HT-29 (cell line): ENCODE measurements around the gene TBC1D9B. TPM values are rescaled to one million over a fixed set of nuclear protein-coding genes. Genes with fewer than 3 reads are reported as not detected.

ENCODE experiments used
- DNase-seq: peaks from one replicate; pipeline ENCODE4 v3.0.0-alpha.2; 2015; ENCODE audit warnings: low spot score
- total RNA-seq: library from RNA; depleted of rRNA; stranded (reverse); fragments of >200 nt; shearing (Covaris generic); gene quantifications from 2 replicates; pipeline ENCODE4 v1.2.3, GENCODE V29; 2014

TBC1D9B gene
- total RNA-seq, 1 experiment from 2014 or later = 59.9 TPM

- no peak for DNase-seq
These were observed 37.9 kb downstream of the TBC1D9B start for GRCh38 chr5:179869641-179870402.

GRCh38 chr5:179869101-179869500, 38.6 kb downstream of the TBC1D9B start:
- no peak for DNase-seq

- DNase-seq = no peak
These were observed 39.2 kb downstream of the TBC1D9B start for GRCh38 chr5:179868541-179868940.

GRCh38 chr5:179867476-179867875, 40.2 kb downstream of the TBC1D9B start:
- no peak for DNase-seq

GRCh38 chr5:179867079-179867465, 40.6 kb downstream of the TBC1D9B start:
- DNase-seq = no peak

GRCh38 chr5:179866241-179867078, 41.2 kb downstream of the TBC1D9B start:
- DNase-seq = peak; percentile 17

GRCh38 chr5:179865491-179866240, 42.0 kb downstream of the TBC1D9B start:
- no peak for DNase-seq

GRCh38 chr5:179864686-179865085, 43.0 kb downstream of the TBC1D9B start:
- DNase-seq = no peak

GRCh38 chr5:179863449-179864085, 44.1 kb downstream of the TBC1D9B start:
- no peak for DNase-seq

GRCh38 chr5:179862891-179863290, 44.8 kb downstream of the TBC1D9B start:
- DNase-seq = no peak

GRCh38 chr5:179862296-179862695, 45.4 kb downstream of the TBC1D9B start:
- DNase-seq = no peak

GRCh38 chr5:179860301-179860700, 47.4 kb downstream of the TBC1D9B start:
- DNase-seq = no peak

GRCh38 chr5:179858586-179859427, 48.9 kb downstream of the TBC1D9B start, which contains the start of gene MRNIP:
TSS of gene MRNIP (minus strand) at chr5:179858817. CDS start at chr5:179858796, 21 bp downstream.
- DNase-seq = peak; percentile 96

GRCh38 chr5:179858241-179858585, 49.5 kb downstream of the TBC1D9B start:
- DNase-seq = peak; percentile 72

- no peak for DNase-seq
These were observed 53.3 kb downstream of the TBC1D9B start for GRCh38 chr5:179854356-179854755.

- no peak for DNase-seq
These were observed 54.6 kb downstream of the TBC1D9B start for GRCh38 chr5:179852993-179853547.

GRCh38 chr5:179841621-179842020, 66.1 kb downstream of the TBC1D9B start:
- DNase-seq = no peak

GRCh38 chr5:179840766-179841165, 66.9 kb downstream of the TBC1D9B start:
- no peak for DNase-seq

GRCh38 chr5:179840321-179840720, 67.4 kb downstream of the TBC1D9B start:
- DNase-seq = no peak
